Cerebellar nuclear complex (tissue), 1 donor: Measurements from ENCODE around the gene GRB10.

ENCODE experiments used
- DNase-seq, 2 experiments: peaks; one replicate each; lab custom pipeline; 2025; lab: John Stamatoyannopoulos, UW

GRB10 gene

DNA sequence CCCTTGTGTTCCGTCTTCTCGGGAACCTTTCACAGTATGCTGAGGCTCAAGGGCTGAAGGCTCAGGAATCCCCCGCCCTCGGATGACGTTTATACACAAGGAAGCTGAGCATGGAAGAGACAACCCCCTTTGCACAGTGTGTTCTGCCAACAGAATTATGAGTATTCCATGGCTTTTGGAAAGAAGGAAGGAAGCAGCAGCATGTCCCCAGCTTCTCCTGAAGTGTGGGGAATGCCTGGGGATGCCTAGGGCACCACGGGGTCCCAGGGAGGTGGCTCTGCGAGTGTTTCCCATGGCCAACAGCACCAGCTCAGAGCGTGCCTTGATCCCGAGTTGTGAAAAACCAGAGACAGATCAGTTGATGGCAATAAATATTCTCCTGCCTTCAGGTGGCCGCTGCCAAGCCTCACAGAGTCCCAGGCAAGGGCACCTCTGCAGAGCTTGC, 128.7 kb downstream of the GRB10 start:
- no peak for DNase-seq

DNA sequence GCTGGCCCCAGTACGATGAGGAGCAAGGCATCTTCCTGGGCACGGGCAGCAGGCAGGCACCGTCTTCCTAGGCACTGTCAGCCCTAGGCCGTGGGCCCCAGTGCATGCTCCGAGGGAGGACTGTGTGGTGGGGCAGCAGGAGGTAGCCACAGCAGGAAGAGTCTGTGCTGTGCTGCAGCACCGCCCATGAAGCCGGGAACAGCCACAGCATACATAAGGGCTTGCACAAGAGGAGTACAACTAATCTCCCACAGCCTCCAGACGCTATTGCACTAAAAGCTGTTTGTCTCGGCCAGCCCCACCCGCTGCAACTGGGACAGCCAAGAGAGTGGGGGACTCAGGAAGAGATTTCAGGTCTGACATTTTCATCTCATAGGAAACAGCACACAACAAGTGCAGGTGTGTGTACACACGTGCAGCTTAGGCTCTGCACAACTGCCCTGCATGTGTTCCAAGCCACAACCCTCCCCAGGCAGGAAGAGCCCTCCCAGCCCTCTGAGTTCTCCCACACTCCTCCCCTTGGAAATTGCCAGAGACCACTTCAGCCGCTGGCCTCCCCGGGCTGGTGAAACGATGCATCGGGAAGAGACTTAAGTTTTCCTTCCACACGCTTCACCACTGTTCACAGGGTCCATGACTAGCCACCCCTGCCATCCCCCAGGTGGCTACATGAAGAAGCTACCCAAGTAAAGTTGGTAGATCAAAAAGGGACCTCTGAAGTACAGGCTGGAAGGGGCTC, 129.4 kb downstream of the GRB10 start:
- DNase-seq = no peak

DNA sequence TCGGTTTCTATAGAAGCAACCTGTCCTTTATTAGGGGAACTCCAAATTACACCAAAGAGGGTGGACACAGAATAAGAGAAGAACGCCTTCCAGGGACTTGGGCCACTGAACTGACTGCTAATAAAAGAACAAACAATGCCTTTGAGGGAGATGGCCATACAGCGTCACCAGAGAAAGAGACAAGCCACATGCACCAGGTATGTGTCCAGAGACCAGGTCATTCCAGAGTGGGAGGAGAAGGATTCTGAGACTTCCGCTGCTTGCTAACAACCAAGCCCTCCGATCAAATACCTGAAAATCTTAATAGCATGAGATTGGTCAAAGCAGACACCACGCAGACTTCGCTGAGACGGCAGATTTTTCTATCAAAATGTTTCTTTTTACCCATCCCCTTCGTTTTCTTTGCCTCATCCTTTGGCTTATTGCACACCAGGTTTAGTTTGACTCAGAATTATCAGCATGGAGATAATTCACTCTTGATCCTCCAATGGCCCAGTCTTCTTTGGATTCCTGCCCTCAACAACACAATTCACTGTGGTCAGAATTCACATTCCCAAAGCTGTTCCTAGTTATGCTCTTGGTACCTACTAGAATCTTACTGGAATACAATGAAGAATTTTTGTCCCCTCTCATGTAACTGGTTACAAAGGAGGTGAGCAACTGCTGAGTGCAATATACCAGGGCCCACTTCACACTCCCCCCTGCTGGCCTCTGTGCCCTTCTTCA, 130.1 kb downstream of the GRB10 start:
- no peak for DNase-seq

DNA sequence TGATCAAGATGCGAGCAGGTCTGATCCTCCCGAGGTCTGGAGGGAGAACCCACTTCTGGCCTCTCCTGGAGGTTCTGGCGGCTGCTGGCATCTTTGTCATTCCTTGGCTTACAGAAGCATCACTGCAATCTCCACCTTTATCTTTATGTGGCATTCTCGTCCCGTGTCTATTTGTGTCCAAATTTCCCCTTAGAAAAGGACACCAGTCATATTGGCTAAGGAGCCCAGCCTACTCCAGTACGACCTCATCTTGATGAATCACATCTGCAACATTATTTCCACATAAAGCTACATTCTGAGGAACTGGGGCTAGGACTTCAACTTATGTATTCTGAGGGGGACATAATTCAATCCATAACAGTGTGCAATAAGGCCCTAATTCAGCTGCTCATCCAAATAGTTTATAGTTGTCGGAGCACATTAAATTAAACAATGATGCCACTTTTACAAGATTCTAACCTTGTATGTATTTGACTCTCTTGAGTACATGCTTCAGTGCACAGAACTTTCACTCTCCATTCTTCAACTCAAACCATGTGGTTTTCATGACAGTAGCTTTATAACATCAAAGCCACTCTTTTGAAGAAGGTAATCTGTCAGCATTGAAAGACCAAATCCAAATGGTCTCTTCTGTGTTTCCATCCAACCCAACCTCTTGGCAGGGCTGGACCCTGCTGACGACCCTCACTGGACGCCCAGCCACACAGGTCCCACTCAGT, 131.3 kb downstream of the GRB10 start:
- DNase-seq = no peak

- DNase-seq = no peak
Observed at GRCh38 chr7:50650057-50650664, 132.5 kb downstream of the GRB10 start.

DNA sequence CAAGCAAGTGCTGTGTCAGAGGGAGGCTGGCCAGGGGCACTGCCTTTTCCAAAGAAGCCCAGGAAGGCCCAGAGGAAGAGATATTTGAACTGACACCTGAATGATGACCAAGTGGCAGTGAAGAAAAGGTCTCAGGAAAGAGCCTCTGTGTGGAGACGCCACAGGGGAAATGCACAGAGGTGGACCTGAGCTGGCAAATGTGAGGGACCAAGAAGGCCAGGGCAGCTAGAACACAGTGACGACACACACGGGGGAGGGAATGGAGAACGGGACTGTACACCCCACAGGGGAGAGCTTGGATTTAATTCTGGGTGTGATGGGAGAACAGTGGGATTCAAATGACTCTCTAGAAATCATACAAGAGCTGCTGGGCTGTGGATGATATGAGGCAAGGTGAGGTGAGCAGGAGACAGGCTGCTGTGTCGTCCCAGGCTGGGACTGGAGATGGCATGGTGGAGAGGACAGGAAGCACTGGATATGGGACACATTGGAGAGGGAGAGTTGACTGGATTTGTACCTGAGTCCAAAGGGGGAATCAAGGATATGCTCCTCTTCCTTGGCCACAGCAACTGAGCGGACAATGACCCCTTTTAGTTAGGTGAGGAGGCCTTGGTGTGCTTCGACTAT, 133.3 kb downstream of the GRB10 start:
- no peak for DNase-seq

- DNase-seq = no peak
Observed at GRCh38 chr7:50648570-50649169, 134.0 kb downstream of the GRB10 start.

- DNase-seq = no peak
Observed at GRCh38 chr7:50648076-50648475, 134.6 kb downstream of the GRB10 start.

- DNase-seq = no peak
Observed at GRCh38 chr7:50647286-50647980, 135.3 kb downstream of the GRB10 start.

DNA sequence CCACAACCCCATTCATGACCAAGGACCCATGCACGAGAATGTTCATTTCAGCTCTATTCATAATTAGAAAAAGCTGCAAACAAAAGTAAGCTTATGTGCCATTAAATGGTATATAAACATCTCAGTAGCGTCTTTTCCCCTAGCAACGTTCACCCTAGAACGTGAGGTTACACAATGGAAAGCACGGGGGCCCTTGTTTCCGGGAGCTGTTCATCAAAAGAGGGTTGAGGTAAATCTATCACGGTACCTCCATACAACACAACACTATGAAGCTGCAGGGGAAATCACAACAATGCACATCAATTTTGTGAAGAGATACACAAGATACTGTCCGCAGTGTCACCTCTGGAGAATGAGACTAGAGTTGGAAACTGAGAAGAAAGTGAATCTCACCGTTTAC, 136.6 kb downstream of the GRB10 start:
- no peak for DNase-seq

GRCh38 chr7:50645186-50645585, 137.5 kb downstream of the GRB10 start:
- DNase-seq = no peak

DNA sequence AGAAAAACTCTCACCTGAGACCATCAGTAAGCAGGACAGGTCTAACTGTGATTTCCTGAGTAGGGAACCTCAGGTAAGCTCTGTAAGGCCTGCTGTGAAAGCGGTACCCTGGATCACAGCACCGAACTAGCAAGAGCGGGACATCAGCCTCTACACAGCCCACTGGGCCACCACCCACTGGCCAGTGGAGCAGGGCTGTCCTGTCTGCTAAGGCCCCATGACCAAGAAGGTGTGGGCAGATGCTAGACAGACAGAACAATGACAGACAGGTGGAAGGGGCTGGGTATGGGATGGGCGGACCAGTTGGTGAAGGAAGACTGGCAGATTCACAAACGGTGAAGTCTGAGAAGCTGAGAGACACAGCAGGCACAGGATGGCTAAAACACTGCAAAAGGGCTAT, 138.1 kb downstream of the GRB10 start:
- DNase-seq = no peak

GRCh38 chr7:50644114-50644513, 138.6 kb downstream of the GRB10 start:
- DNase-seq = no peak

- no peak for DNase-seq
Observed at GRCh38 chr7:50641442-50642405, 141.0 kb downstream of the GRB10 start.

- no peak for DNase-seq
Observed at GRCh38 chr7:50640779-50641178, 141.9 kb downstream of the GRB10 start.

DNA sequence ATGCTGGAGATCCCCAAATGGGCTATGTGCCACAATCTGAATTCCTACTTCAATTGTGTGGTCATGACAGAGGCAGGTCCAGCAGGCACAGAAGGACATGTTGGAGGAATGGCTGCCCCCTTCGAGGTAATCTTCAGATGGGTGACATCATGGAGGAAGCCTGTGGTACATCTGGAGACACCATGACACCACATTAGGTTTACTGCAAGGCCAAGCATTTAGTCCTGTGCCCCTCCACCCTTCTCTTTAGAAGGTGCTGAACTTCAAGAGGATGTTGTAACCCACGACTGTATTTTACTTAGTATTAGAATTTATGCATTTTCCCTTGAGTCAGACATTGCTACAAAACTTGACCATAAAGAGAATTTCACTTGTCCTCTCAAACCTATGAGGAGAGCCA, 142.4 kb downstream of the GRB10 start:
- DNase-seq = no peak

DNA sequence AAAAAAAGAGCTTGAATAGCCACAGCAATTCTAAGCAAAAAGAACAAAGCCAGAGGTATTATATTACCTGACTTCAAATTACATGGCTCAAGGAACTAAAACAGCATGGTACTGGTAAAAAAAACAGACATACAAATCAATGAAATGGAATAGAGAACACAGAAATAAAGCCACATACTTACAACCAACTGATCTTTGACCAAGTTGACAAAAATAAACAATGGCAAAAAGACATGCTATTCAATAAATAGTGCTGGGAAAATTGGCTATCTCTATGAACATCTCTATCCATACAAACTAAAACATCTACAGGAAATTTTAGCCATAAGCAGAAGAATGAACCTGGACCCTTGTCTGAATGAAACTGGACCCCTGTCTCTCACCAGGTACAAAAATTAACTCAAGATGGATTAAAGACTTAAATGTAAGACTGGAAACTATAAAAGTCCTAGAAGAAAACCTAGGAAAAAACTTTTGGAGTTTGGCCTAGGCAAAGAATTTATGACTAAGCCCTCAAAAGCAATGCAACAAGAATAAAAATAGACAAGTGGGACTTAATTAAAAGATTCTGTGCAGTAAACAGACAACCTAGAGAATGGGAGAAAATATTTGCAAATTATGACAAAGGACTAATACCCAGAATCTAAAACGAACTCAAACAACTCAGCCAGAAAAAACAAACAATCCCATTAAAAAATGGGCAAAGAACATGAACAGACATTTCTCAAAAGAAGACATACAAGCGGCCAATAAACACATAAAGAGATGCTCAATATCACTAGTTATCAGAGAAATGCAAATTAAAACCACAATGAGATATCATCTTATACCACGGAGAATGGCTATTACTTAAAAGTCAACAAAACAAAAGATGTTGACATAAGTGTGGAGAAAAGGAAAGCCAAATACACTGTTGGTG, 144.7 kb downstream of the GRB10 start:
- no peak for DNase-seq

- DNase-seq = no peak
Observed at GRCh38 chr7:50634378-50634777, 148.3 kb downstream of the GRB10 start.

DNA sequence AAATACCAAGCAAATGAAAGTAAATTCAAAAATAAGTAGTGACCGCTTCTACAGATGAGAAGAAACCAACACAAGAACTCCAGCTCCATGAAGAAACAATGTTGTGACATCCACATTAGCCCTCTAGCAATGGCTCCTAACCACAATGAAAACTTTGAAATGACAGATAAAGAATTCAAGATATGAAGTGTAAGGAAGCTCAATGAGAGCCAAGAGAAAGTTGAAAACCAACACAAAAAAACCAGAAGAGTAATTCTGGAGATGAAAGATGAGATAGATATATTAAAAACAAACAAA, 149.3 kb downstream of the GRB10 start:
- DNase-seq = no peak
